Vagina (tissue), 2 donors: ENCODE measurements around the gene SZT2. TPM values are rescaled to one million over a fixed set of nuclear protein-coding genes. Genes with fewer than 3 reads are reported as not detected.

Source experiments
- DNase-seq, 2 donors: peaks; one replicate each; pipeline ENCODE4 v3.0.0-alpha.2; 2017; ENCODE audit errors: extremely low spot score in 2 of 2
- H3K27ac ChIP-seq: fragments of 200-600 bp; sonication (generic); one replicate; pipeline ENCODE4 v1.5.1; 2019
- H3K27me3 ChIP-seq: fragments of 200-600 bp; sonication (generic); one replicate; pipeline ENCODE4 v1.5.1; 2019
- H3K36me3 ChIP-seq, 2 donors: fragments of 200-600 bp; sonication (generic); one replicate each; pipeline ENCODE4 v1.5.1; 2017 to 2019
- H3K4me1 ChIP-seq: fragments of 200-600 bp; sonication (generic); one replicate; pipeline ENCODE4 v1.5.1; 2019
- H3K4me3 ChIP-seq, 2 donors: fragments of 200-600 bp; sonication (generic); 1 replicate in 1 of 2; 2 replicates in 1 of 2; pipeline ENCODE4 v1.5.1; 2016 to 2019
- H3K9me3 ChIP-seq: fragments of 200-600 bp; sonication (generic); one replicate; pipeline ENCODE4 v1.5.1; 2019
- CTCF ChIP-seq, 3 experiments: fragments of 450-650 bp in 2 of 3; fragments of 200-600 bp in 1 of 3; sonication (generic) in 1 of 3; IDR thresholded peaks; one replicate each; pipeline ENCODE4 v1.5.1; 2017 to 2019; ENCODE audit warnings: antibody characterized with exemption in 3 of 3, mild to moderate bottlenecking in 2 of 3, moderate library complexity in 2 of 3
- POLR2A ChIP-seq, 2 donors: fragments of 450-650 bp; IDR thresholded peaks; one replicate each; pipeline ENCODE4 v1.6.1; 2017; ENCODE audit warnings: antibody characterized with exemption in 2 of 2, mild to moderate bottlenecking in 2 of 2, moderate library complexity in 2 of 2
- POLR2AphosphoS5 ChIP-seq, 2 donors: sonication (generic); formaldehyde crosslinking; IDR thresholded peaks; one replicate each; pipeline ENCODE4 v1.9.0; 2017; ENCODE audit warnings: antibody characterized with exemption in 2 of 2, mild to moderate bottlenecking in 2 of 2, low read depth in 1 of 2; ENCODE audit not compliant: insufficient read depth in 1 of 2
- intact Hi-C: fragments of 100-400 bp; cut with DNase I; formaldehyde crosslinking; loops from one replicate; pipeline ENCODE4 v1.15.1; 2023
- total RNA-seq: library from RNA; depleted of rRNA; stranded (reverse); fragments of >200 nt; gene quantifications from one replicate; pipeline ENCODE4 v1.2.3, GENCODE V29; 2016

Gene SZT2
- total RNA-seq, 1 donor from 2014 or later, result 42.5 TPM

- Histone ChIP-seq H3K9me3 (no peaks in the 10 kb centered on the region), H3K36me3 (peaks cover 0 to under 1% of the 10 kb centered on the region in 2 donors), H3K27me3 (no peaks in the 10 kb centered on the region), H3K4me1 (peaks cover 33% of the 10 kb centered on the region), H3K27ac (no peak overlapping the region), H3K4me3 (no peak overlapping the region)
- TF ChIP-seq POLR2A (IDR thresholded peaks at IDR 0.05) (no peak), CTCF (IDR thresholded peaks at IDR 0.05) (no peak), POLR2AphosphoS5 (IDR thresholded peaks at IDR 0.05; ENCODE audit: insufficient read depth in 1 of 2, low read depth in 1 of 2) (no peak)
- intact Hi-C loops, result no loop called here
- no peak for DNase-seq
Observed at GRCh38 chr1:43370564-43370963, 19.1 kb upstream of the SZT2 start.

DNA sequence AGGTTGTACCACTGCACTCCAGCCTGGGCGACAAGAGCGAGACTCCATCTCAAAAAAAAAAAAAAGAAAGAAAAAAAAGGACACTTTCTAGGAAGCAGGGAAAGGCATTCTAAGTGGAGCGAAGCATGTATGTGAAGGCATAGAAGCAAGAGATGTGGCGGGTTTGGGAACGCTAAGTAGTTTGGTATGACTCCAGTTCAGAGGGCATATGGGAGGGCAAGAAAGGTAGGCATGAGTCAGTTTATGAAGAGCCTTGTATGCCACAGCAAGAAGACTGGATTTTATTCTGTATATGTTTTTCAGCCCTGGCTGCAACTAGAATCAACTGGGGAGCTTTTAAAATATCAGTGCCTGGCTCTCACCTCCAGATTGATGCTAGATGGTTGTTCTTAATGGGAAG lies 17.5 kb upstream of the SZT2 start:
- no peak for DNase-seq
- intact Hi-C loops, result no loop called here
- peaks cover 17% of the 10 kb centered on the region for H3K4me1 ChIP-seq
- H3K27ac ChIP-seq, result no peak overlapping the region
- no peaks in the 10 kb centered on the region for H3K9me3 ChIP-seq
- no peaks in the 10 kb centered on the region for H3K36me3 ChIP-seq
- H3K4me3 ChIP-seq, result no peak overlapping the region
- H3K27me3 ChIP-seq, result no peaks in the 10 kb centered on the region
- TF ChIP-seq CTCF (IDR thresholded peaks at IDR 0.05) (no peak), POLR2A (IDR thresholded peaks at IDR 0.05) (no peak), POLR2AphosphoS5 (IDR thresholded peaks at IDR 0.05; ENCODE audit: insufficient read depth in 1 of 2, low read depth in 1 of 2) (no peak)

- Histone ChIP-seq H3K9me3 (no peaks in the 10 kb centered on the region), H3K36me3 (no peaks in the 10 kb centered on the region), H3K4me1 (peaks cover 15% of the 10 kb centered on the region), H3K27ac (no peak overlapping the region), H3K27me3 (no peaks in the 10 kb centered on the region), H3K4me3 (no peak overlapping the region)
- TF ChIP-seq CTCF (IDR thresholded peaks at IDR 0.05) (no peak), POLR2A (IDR thresholded peaks at IDR 0.05) (no peak), POLR2AphosphoS5 (IDR thresholded peaks at IDR 0.05; ENCODE audit: insufficient read depth in 1 of 2, low read depth in 1 of 2) (peak in 1 of 2 donors; percentile 39)
- intact Hi-C loops, result no loop called here
- no peak for DNase-seq
Observed at GRCh38 chr1:43373066-43373940, 16.4 kb upstream of the SZT2 start.

GRCh38 chr1:43376723-43377235 lies 12.9 kb upstream of the SZT2 start:
- intact Hi-C loops, result no loop called here

More at GRCh38 chr1:43376723-43377235, 12.9 kb upstream of the SZT2 start:
- H3K4me1 ChIP-seq, result no peaks in the 10 kb centered on the region
- H3K36me3 ChIP-seq, result peaks cover 0 to 6% of the 10 kb centered on the region in 2 donors
- no peak overlapping the region for H3K4me3 ChIP-seq
- H3K9me3 ChIP-seq, result no peaks in the 10 kb centered on the region
- no peaks in the 10 kb centered on the region for H3K27me3 ChIP-seq
- no peak for TF ChIP-seq CTCF (IDR thresholded peaks at IDR 0.05)
- TF ChIP-seq POLR2A (IDR thresholded peaks at IDR 0.05), result no peak
- TF ChIP-seq POLR2AphosphoS5 (IDR thresholded peaks at IDR 0.05; ENCODE audit: insufficient read depth in 1 of 2, low read depth in 1 of 2), result no peak
- H3K27ac ChIP-seq, result no peak overlapping the region
- no peak for DNase-seq
